ENCODE results near the gene TRIM72.
"Not testable (repeated sequence)": the region's sequence is repeated elsewhere in the genome, so short reads cannot be mapped to it uniquely, and the experiment has no call there.

Gene TRIM72, protein sequence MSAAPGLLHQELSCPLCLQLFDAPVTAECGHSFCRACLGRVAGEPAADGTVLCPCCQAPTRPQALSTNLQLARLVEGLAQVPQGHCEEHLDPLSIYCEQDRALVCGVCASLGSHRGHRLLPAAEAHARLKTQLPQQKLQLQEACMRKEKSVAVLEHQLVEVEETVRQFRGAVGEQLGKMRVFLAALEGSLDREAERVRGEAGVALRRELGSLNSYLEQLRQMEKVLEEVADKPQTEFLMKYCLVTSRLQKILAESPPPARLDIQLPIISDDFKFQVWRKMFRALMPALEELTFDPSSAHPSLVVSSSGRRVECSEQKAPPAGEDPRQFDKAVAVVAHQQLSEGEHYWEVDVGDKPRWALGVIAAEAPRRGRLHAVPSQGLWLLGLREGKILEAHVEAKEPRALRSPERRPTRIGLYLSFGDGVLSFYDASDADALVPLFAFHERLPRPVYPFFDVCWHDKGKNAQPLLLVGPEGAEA

DNA sequence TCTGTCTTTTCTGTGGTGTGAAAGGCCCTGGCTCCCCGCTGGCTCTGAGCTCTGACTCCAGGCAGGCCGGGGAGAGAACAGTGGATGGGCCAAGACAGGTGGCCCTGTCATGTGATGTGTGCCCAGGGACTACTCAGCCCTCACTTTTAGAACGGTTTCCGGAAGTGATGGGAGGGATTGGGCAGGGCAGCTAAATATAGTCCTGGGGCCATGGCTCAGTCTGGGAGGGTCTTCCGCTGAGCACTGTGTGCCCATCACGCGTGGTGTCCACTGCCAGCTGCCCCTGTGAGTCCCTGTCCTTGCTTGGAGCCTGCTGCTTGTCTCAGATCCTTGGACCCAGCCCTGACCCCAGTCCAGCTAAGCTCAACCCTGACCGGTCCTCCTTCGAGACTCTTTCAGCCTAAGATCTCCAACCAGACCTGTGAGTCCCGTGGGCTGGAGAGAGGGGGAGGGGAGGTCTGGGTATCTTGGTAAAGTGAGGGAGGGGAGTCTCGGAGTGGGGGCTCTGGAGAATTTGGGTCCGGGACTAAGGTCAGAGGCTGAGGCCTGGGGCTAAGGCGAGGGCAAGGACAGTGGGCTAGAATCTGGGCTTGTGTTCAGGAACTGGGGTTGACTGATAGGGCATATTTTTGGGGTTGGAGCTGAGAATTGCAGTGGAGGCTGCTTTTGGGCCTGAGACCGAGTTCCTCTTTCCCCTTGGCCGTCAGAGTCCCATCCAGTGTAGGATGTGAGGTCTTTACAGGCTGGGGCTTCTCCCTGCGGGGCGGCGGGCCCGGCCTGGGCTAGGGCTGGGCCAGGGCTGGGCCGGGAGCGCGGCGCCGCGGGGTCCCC, at the start of gene TRIM72:
Gene TRIM72, plus strand, starts transcription at position 243 of the 831 bp plus-strand sequence. CDS start 620 bp downstream, outside the sequence.
- DNase-seq (ENCODE audit: low read depth) = no peak

DNA sequence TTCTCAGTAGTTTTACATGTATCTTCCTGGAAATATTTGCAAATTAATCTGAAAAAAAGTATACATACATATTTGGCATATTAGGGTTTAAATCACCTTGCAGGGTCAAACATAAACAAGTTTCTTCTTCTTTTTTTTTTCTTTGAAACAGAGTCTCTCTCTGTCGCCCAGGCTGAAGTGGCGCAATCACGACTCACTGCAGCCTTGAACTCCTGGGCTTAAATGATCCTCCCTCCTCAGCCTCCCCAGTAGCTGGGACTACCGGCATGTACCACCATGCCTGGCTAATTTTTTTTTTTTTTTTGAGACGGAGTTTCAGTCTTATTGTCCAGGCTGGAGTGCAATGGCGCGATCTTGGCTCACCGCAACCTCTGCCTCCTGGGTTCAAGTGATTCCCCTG, 46.6 kb upstream of the TRIM72 start:
- DNase-seq (ENCODE audit: low read depth) = no peak

DNA sequence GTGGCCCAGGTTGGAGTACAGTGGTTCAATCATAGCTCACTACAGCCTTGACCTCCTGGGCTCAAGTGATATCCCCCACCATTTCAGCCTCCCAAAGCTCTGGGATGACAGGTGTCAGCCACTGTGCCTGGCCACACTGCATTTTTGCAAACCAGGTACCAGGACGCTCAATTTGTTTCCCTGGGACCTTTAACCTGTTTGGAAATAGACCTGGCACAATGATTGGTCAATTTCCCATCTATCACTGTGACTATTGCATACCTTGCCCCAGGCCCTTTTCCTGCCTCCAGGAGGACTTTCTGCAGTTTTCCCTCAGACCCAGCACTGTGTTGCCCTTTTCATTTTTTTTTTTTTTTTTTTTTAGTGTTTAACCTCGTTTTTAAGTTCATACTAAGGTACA, 45.1 kb upstream of the TRIM72 start:
- DNase-seq (ENCODE audit: low read depth) = no peak

DNA sequence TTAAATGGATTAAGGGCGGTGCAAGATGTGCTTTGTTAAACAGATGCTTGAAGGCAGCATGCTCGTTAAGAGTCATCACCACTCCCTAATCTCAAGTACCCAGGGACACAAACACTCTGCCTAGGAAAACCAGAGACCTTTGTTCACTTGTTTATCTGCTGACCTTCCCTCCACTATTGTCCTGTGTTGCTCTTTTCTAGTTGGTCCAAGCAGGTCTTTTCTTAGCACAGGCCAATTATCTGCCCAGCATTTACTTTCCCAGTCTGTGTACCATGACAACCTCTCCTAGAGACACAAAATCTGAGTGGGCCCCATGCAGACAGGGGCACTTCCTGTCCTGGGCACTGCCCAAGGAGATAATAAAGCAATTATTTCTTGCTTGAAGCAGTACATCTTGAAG, 43.9 kb upstream of the TRIM72 start:
- DNase-seq (ENCODE audit: low read depth) = not testable (repeated sequence)

DNA sequence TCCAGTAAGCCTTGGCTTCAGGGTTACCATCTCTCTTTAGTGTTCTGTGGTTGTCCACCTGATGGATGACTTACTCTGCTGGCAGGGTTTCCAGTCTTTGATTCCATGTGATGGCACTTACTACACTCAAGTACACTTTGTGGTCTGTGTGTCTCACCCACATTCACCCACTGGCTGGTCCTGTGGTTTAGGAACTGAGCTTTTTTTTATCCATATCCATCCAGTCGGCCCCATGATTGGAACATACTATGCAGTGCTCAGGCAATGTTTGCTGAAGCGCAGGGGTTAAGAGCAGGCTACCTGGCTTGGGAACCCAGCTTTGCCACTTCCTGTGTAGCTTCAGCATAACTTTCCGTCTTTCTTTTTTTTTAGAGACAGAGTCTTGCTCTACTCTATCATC, 36.8 kb upstream of the TRIM72 start:
- no peak for DNase-seq (ENCODE audit: low read depth)

DNA sequence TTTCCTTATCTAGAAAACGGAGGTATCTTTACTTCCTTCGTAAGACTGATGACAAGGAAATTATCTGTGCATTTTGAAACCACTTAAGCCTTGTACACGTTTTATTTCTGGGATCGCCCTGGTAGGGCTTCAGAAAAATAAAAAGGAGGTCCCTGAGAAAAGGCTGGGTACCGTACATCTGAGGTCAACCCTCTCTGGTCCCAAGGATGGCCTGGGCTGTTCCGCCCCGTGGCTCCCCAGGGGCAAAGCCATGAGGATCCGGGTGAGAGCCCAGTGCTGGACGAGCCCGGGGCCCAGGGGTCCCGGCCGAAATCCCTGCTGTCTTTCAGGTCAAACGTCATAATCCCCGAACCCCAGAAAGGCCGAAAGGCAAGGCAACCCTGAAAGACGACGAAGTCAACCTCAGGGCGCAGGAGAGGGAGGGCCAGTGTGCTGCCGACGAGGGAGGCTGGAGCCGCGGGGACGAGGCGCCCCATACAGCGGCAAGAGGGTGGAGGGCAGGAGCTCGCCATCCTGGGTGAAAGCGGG, 34.6 kb upstream of the TRIM72 start:
- DNase-seq (ENCODE audit: low read depth) = no peak

DNA sequence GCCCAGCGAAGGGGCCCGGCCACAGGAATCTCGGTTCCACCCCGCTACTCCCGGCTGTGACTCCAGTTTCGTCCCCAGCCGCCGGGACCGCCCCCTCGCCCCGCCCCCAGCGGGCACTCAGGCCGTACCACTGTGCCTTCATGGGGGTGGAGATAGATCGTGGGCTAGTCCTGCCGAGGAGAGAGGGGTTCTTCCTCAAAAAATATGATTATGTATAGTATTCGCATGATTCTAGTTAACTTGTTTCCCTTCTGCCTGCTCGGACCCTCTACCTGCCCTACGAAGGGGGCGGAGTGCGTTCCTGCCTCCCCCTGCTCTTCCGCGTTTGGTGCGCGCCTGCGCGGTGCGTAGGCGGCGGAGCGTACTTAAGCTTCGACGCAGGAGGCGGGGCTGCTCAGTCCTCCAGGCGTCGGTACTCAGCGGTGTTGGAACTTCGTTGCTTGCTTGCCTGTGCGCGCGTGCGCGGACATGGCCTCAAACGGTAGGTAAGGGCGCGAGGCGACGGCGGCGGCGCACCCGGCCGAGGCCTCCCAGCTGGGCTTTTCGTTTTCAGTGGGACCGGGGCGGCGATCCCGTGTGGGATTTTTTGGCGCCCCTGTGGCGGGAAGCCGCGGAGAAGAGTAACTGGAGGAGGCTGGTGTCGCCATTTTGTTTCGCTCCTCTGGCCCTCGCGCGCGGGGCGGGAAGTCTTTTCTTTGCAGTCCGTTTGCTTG, 34.0 kb upstream of the TRIM72 start, which contains the start of gene FUS:
Gene FUS, plus strand, starts transcription at position 393 of the 713 bp plus-strand sequence. Its CDS starts 76 bp downstream, at position 469.
- peak; percentile 83 for DNase-seq (ENCODE audit: low read depth)

DNA sequence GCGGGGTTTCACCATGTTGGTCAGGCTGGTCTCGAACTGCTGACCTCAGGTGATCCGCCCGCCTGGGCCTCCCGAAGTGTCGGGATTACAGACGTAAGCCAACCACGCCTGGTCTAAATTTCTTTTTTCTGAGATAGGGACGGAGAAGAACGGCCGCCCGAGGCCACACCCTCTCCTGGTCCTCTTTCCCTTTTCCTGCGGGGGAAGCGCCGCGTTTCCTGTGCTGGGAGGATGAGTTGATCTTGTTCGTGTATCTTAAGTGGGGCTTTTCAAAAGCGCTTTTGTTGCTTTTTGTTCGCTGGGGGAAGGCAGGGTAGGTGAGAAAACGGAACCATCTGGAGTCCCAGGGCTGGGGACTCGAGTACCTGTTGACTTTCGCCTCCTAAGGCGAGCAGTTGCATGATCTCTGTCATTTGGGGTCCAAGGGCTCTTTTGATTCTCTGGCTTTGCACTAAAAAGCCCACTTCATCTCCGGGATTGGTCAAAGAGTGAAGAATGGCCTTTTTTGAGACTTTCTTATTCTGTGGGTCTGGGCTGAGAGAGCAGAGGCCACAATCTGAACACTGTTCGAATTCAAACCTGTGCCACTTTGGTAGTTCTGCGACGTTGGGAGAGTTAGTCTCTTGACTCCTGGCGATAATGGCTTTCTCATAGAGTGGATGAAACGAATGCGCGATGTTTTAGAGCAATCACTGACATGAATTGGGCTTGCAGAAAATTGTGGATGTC, 32.7 kb upstream of the TRIM72 start:
- no peak for DNase-seq (ENCODE audit: low read depth)

DNA sequence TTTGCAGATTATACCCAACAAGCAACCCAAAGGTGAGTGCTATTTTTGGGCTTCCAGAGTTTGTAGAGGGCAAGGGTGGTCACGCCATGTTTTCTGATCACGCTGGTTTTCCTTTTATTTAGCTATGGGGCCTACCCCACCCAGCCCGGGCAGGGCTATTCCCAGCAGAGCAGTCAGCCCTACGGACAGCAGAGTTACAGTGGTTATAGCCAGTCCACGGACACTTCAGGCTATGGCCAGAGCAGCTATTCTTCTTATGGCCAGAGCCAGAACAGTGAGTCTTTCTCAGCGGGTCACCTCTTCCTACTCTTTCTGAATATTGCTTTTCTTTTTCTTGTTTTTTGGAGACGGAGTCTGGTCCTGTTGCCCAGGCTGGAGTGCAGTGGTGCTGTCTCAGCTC, 31.5 kb upstream of the TRIM72 start:
- DNase-seq (ENCODE audit: low read depth) = no peak

DNA sequence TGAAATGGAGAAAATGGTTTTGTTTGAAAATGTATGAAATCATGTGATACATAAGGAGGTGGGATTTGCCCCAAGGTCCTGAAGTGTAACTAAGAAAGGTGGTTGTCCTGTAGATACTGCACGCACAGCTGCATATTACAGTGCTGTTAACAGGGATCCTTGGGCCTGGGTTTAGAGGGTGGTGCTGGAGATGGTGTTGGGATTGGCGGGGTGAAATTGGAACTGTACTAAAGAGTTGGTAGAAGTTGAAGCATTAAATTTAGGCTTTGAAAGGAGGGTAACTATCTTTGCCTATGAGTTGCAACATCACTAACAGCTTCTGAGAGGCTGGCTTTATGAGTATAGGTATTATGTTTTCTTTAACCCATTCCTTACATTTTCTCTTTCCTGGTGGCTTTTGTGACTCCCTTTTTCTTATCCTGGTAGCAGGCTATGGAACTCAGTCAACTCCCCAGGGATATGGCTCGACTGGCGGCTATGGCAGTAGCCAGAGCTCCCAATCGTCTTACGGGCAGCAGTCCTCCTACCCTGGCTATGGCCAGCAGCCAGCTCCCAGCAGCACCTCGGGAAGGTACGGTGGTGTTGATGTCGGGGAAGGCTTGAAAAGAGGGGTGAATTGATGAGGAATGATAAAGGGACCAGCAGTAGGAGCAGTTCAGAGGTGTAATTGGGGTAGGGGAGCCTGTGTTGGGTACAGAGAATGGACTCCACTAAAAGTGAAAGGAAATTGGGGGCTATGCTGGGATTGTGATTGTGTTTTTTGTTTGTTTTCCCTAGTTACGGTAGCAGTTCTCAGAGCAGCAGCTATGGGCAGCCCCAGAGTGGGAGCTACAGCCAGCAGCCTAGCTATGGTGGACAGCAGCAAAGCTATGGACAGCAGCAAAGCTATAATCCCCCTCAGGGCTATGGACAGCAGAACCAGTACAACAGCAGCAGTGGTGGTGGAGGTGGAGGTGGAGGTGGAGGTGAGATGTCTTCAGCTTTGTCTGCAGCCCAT, 30.2 kb upstream of the TRIM72 start:
- no peak for DNase-seq (ENCODE audit: low read depth)

DNA sequence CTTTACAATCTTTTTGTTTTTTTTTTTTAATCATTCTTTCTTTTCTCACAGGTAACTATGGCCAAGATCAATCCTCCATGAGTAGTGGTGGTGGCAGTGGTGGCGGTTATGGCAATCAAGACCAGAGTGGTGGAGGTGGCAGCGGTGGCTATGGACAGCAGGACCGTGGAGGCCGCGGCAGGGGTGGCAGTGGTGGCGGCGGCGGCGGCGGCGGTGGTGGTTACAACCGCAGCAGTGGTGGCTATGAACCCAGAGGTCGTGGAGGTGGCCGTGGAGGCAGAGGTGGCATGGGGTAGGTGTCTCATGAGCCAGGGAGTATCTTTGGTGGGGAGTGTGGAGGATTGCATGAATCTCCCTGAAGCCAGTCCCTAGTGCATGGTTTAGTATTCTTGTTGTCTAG, 29.0 kb upstream of the TRIM72 start:
- no peak for DNase-seq (ENCODE audit: low read depth)

DNA sequence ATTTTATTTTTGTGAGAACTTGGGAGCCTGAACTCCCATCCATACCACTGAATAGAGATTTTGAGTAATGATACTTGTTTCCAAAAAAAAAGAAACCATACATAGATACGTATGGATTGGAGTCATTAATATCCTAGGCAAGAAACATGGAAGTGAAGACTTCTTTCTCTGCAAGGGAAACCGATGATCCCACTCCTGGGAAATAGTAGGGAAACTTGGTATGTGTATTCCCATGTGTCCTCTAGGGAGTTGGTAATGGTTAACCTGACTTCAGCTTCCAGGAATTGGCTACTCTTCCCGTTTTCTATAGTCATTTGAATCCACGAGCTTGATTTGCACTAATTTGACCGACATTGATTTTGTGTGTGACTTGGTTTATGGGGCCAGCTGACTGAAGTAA, 28.6 kb upstream of the TRIM72 start:
- no peak for DNase-seq (ENCODE audit: low read depth)

DNA sequence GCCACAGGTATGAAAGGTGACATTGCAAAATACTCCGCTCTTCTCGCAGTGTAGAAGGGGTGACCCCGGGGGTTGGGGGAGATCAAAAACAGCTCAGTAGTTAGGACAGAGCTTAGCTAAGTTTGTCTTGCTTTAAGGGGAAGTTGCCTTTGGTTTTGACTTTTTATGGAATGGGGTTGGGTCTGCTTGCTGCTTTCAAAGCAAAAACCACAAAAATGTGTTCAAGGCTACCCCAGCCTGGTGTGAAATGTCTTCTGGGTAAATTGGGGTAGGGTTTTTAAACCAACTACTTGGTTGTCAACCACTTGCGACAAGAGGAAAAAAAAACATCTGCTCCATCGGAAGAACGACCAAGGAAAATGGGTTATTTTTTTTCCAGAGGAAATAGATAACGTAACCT, 27.7 kb upstream of the TRIM72 start:
- DNase-seq (ENCODE audit: low read depth) = no peak

DNA sequence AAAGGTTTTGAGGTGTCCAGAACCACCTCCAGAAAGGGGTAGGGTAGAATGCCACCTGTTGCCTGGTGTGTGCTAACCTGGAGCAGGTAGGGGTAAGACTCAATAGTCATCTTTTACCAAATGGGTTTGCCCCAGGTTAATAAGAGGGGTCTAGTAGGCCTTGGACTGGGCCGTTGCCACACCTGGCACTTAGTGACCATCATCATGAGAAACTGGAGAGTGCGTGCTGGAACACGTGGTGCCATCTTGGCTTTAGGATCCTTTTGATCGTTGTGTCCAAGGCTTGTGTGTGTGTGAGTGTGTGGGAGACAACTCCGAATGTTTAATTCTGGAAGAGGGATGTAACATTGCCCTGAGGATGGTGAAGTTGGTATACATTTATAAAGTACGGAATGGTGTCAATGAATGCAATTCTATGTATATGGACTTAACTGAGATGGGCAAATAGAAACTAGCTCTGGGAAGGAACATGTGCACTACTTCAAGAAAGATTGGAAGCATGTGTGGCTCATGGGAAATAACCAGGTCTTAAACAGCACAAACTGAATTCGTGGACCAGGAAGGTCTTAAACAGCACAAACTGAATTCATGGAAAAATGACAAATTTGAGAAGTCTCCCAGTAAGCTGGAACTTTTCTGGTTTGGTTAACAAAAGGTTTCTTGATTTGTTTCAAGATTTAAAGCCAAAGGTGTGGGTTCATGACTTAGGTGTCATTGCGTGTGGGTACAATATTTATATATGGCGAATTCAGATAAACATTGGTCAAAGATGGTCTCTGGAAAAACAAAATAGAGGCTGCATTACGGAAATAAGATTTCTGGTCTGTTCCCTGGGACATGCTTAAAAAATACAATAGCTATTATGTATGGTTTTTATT, 26.8 kb upstream of the TRIM72 start:
- no peak for DNase-seq (ENCODE audit: low read depth)

DNA sequence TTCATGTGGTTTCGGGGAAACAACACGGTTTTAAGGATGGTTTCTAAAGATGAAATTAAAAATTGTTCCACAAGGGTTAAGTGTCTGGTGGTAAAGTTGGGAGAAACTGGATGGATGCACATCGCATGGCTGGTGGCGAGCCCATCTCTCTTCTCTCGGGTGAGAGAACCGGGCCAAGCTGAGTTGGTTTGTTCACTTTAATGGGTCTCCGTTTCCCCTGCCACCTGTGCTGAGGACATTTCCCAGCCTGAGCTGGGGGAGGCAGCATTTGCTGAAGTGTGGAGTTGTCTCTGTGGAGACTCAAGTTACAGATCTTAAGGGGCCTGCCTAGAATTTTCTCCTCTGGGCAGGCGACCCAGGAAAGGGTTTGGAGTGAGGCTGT, 26.1 kb upstream of the TRIM72 start:
- no peak for DNase-seq (ENCODE audit: low read depth)

DNA sequence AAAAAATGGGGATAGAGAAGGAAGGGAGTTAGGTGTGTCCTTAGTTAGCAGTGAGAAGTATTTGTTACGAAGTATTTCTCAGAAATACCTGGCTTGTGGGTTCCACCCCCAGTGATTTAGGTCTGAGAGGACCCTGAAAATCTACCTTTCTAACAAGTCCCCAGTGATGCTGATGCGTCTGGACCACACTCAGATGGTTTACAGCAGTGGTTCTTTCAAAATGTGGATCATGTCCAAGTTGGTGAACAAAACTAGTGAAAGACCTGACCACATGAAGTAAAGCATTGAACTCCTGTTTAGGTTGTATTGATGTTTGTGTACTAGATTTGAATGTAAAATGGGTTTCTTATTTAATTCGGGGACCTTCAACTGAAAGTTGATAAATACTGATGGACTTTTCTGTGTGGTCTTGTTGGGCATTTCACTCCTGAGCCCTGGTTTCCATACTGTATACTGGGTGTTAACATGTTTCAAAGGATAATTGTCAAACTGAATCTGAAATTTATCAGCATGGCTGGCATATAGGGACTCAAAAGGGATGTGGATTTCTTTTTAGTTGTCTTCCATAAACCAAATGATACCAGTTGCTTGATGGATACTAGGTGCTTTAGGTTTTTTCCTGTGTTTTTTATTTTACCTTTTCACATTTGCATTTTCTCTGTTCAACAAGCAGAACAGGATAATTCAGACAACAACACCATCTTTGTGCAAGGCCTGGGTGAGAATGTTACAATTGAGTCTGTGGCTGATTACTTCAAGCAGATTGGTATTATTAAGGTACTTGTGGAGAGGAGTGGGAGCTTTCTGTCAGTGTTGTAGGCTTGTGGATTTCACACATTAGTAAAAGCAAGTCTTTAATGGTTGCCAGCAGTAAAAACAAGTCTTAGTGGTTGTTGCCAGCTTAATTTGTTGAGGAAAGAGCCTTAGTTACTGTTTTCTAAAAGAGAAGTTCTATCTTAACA, 25.2 kb upstream of the TRIM72 start:
- DNase-seq (ENCODE audit: low read depth) = no peak

DNA sequence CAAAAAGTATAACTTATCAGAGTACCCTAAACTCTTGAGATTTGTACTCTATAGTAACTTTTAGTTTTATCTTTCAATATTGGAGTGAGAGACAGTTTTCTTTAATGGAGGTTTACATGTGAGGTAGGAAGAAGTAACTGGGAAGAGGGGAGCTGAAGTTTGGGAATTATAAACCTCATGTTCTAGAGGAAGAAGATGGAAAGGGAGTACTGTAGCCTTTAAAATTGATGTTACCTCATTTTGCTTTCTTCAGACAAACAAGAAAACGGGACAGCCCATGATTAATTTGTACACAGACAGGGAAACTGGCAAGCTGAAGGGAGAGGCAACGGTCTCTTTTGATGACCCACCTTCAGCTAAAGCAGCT, 24.5 kb upstream of the TRIM72 start:
- DNase-seq (ENCODE audit: low read depth) = no peak

DNA sequence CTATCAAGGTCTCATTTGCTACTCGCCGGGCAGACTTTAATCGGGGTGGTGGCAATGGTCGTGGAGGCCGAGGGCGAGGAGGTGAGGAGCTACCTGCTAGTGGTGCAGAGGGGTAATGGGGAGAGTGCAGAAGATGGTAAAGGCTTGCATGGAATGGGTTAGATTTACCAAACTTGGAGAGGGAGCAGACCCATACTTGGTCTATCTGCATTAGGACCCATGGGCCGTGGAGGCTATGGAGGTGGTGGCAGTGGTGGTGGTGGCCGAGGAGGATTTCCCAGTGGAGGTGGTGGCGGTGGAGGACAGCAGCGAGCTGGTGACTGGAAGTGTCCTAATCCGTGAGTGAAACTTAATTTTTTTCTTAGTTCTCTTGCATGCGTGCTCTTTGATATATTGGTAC, 23.9 kb upstream of the TRIM72 start:
- DNase-seq (ENCODE audit: low read depth) = no peak

All from stimulated activated CD8-positive, alpha-beta memory T cell treated with anti-CD3 and anti-CD28 coated beads, Interleukin-4, amount 100 ng/mL, for 24 hours (primary cell).